HuH-7 (cell line): Measurements from ENCODE around the gene KRTAP10-2.
"Not testable (repeated sequence)": the region's sequence is repeated elsewhere in the genome, so short reads cannot be mapped to it uniquely, and the experiment has no call there.

Source experiments
- DNase-seq: peaks from one replicate; pipeline ENCODE4 v3.0.0; 2011; ENCODE audit warnings: low spot score

Gene KRTAP10-2

DNA sequence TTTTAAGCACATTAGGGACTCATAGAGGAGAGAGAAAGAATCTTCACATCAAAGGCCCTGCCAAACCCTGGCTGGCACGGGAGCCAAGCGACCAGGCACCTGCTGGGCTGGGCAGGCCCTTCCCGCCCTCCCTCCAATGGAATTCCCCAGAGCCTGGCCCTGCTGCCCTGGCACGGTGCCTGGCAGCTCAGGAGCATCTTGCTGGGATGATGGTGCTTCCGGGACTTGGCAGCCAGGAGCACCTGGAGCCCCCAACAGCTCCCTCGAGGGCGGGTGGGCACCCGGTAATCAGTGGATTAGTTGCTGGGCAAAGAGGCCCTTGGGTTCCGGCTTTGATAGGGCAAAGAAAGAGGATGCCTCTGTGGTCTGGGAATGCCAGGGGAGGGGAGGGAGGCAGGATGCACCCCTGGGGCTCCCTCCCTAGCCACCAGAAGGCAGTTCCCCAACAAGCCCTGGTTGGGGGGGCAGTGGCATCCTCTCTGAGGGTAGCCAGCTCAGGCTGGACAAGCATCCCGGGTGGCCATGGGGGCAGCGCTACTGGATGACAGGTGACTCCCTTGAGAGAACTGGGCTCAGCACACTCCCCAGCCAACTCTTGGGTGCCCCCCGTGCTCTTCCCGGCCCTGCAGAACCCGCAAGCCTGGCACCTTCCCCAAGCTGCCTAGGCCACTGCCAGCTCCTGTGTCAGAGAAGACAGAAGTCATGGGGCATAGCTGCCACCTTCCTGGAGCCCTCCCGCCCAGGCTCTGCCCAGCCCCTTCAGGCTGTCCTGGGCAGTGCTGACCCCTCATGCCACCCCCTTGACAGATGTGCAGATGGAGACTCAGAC is 37.7 kb downstream of the KRTAP10-2 start:
- DNase-seq: no peak

DNA sequence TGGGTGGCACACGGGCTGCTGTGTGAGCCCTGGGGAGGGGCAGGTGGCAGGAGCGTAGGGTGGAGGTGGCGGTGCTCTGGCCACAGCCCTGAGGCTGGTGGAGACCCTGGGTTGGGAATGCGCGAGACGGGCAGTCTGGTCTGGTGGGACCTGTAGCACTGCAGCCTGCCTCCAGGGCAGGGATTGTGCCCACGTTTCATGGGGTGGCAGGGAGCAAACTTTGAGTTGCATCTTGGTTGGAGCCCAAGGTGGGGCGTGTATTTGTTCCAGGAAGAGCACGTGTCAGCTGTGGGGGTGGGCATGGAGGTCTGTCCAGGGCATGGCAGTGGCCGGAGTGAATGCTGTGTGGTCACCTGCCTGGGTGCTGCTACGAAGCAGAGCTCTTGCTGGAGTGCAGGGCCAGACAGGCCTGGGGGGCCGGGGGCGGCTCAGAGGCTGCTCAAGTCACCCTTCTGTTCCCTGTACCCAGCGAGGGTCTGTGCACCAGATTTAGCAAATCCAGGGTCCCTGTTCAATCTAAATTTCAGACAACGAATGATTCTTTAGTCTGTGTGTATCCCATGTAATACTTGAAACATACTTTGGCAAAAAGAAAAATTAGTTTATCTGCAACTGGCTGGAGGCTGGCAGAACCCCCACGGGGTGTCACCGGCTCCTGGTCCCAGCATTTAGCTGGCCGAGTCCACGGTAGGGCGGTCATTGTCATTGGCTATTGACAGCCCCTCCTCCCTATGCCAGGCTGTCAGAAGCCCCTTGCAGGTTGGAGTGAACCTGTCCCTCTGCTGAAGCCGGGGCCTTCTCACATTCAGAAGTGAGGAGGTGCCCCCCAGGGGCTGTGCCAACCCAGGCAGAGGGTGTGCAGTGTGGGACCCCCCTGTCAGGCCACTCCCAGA is 38.6 kb downstream of the KRTAP10-2 start:
- no peak for DNase-seq

DNA sequence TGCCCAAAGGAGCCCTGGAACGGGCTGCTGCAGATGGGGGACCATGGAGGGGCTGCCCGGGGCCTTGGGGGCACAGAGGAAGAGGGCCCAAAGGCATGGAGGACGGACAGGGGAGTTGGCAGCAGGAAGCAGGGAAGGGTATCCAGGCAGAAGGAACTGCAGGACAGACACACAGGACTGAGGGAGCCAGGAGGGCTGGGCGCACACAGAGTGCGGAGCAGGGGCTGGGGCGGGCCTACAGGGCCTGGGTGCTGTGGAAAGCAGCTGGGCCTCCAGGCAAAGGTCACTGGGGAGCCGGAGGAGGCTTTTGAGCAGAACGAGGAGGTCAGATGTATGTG is 39.4 kb downstream of the KRTAP10-2 start:
- DNase-seq: no peak

DNA sequence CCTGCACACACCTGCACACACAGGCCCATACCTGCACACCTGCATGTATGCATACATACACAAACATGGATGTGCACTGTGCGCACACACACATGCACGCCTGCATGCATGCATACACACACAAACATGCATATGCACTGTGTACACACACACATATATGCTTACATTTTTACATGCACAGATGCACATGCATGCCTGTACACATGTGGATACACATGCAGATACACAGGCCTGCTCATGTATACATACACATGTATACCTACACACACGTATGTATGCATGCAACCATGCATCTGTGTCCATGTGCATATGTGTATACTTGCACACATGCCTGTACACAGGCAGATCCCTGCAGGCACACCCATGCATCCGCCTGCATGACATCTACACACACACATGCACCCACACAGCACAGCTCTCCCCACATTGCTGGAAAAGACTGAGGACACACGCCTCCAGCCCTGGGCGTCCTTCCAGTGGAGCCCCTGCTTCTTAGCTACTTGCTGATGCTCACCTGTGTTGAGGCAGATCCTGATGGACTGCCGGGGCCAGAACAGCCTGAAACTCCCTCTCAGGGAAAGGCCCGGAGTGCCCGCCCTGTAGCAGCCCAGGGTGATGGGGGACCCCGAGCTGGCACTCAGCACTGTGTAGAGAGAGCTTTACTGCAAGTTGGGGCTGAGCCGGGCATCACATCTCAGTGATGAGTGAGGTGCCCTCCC is 39.9 kb downstream of the KRTAP10-2 start:
- DNase-seq: no peak

DNA sequence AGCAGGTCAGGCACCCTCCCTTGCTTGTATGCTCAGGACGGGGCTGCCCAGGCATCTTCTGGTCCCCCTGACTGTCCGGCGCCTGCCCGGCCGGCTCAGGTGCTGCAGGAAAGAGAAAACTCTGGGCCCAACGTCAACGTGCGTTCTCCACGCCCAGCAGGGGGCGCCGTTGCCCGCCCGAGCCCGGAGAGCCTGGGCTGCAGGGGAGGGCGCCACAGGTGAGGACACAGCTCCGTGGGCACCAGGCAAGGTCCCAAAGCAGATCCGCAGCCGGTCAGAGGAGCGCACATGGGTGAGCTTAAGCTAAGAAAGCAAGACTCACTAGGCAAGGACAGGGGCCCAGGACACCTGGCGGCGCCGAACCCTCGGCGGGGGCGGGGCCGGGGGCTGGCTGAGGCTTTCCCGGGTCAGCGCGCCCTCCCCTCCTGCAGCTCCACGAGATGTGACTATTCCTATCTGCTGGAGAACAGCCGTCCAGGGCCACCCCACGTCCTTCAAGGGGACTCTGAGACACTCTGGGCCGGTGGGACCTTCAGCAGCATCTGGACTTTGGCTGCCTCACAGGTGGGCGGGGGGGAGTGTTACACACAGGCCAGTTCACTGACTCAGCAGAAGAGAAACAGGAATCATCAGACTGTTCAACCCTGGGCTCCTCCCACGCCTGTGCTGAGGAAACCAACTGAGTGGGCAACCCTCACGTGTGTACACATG is 40.6 kb downstream of the KRTAP10-2 start:
- peak; percentile 87 for DNase-seq

DNA sequence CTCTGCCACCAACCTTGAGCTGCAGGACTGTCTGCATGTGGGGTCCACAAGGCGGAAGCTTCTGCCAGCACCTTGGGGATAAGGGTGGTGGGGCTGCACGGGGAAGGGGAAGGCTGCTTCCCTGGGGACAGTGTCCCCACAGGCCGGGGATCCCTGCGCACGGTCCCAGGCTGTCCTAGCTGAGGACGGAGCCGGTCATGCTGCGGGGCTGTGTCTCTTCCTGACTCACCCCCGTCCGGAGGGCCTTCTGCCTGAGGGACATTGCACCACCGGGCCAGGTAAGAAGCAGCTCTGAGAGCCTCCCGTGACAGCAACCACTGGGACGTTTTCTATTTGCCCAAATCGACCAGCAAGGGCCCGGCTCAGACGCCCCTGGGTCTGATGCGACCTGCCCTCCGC is 41.2 kb downstream of the KRTAP10-2 start:
- DNase-seq: no peak

DNA sequence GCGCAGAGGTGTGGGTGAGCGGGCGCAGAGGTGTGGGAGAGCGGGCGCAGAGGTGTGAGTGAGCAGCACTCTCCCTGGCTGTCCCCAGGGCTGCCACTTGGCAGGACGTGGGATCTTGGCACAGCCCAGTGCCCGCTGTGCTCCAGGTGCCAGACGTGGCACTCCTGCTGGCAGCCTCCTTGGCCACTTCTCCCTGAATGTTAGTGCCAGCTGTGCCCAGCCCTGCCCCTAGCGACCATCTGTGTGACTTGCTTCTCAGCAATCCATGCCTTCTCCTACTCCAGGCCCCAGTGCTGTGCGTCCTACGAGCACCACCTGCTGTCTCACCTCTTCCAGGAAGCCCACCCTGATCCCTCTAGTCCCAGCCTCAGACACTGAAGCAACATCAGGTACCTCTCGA is 41.8 kb downstream of the KRTAP10-2 start:
- DNase-seq: no peak

DNA sequence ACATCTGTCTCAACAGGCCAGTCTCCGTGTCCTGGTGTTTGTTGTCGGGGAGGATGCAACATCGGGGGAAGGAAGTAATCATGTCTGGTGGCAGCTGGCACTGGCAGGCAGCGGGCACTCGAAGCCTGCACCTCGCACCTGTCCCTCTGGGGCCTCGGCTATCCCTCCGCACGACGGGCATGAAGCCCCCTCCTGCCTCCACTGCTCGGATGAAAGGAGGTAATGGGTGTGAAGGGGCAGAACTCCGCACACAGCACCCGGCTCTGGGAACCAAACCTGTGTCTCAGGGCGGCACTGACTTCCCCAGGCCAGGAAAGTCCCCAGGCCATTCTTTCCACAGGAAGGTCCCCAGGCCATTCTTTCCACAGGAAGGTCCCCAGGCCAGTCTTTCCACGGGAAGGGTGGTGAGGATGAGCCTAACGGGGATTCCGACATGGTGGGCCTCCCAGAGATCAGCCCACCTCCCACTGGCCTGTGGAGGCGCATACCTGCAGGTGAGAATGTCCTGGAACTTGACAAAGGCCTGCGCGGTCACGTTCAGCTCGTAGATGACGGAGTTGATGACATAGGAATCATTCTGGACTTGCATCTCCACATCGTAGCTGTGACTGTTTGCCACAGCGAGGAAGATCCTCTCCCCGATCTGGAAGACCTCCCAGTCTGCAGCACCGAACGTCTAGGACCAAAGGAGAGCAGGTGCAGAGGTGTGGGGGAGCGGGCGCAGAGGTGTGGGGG is 42.4 kb downstream of the KRTAP10-2 start:
- DNase-seq: no peak

DNA sequence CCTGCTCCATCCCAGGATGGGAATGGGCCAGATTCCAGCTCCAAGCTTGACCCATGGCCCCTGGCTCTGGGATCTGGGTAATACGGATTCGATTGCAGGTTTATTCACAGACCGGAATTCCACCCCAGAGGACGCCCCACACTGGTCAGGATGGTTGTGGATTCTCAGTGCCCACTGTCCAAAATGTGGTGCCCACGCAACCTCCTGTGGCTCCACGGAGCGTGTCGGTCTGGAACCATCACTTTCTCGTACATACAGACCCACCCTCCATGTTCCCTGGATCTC is 42.9 kb downstream of the KRTAP10-2 start:
- DNase-seq: no peak

DNA sequence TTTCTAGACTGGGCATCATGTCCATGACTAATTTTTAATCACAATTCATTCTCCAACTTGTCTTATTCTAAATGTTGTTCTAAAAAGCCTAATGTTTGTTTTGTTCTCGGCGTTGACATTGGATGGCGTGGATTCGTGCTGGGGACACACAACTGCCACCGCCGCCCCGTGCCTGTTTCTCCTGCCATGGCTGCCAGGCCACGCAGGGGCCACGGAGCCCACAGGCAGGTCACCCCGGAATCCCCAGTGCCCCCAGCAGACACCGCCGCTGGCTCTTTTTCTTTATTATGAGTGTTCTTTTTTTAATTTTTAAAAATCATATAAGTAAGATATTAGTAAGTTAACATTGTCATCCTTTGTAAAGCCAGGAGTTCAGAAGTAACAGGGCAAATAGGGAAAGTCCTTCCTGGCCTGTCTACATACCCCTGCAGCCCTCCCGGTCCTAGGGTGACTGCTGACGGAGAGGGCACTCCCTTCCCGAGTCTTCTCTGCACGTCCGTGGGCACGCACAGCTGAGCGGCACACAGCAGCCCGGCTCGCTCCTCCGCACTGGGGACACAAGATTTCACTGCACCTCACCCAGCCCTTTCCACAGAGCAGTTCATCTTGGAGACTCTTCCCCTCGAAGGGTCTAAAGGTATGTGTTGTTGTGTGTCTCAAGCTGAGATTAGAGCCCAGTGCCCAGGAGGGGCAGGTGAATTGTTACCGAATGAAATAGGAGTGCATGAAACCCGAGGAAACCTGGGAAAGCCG is 43.5 kb downstream of the KRTAP10-2 start:
- DNase-seq: no peak

DNA sequence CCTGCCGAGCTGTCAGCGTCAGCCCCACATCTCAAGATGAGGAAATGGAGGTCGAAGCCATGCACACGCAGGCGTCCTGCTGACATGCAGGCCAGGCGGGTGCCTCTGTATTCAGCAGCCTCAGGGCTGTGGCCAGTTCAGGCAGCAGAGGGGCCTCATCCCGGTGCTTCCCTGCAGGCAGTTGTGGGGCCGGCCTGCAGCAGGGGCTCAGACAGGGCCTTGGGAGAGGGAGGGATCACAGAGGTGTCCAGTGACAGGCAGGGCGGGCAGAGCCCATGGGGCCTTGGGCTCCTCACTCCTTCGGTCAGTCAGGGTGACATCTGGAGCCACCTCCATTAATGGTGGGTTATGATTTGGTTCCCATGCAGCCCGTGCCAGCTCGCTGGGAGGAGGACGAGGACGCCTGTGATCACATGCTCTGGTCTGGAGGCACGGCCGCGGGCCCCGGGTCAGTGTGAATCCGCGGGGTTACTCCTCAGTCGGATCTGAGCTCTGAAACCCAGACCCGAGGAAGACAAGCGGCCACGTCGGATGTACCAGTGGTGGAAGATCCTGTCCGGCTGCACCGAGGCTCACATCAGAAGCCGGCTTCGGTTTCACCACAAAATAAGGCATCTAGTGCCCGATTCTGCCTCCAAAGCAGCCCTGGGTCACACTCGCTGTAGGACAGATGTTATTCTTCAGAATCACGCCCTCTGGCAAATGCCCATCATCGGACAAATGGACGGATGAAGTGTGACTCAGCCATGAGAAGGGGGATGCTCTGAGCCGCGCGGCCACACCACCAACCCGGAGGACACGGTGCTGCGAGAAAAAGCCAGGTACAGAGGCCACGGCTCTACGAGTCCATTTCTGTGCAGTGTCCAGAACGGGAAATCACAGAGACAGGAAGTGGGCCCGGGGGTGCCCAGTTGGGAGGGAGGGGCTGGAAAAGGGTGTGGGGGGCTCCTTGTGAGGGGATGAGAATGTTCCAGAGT is 44.7 kb downstream of the KRTAP10-2 start:
- no peak for DNase-seq

DNA sequence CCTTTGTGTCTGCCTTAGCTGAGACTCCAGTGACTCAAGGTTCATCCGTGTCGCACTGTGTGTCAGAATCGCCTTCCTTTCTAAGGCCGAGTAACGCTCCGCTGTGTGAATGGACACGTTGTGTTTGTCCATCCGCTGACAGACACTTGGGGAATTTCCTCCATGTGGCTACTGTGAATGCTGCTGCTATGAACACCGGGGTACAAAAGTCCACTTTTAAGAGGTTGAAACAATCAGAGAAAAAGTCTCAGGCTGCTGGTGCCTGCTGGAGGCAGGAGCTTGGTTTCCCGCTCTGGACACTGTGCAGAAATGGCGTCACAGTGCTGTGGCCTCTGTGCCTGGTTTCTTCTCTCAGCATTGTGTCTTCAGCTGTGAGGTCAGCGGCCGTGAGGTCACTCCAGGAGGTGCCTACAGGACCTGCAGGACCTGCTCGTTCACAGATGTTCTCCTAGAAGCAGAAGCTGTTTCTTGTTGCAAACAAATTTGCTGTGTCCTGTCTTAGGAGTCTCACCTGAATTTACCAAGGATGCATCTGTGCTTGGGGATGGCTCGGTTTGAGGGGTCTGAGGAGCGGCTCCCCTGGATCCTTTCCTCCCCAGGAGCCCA is 45.5 kb downstream of the KRTAP10-2 start:
- peak; percentile 62 for DNase-seq

DNA sequence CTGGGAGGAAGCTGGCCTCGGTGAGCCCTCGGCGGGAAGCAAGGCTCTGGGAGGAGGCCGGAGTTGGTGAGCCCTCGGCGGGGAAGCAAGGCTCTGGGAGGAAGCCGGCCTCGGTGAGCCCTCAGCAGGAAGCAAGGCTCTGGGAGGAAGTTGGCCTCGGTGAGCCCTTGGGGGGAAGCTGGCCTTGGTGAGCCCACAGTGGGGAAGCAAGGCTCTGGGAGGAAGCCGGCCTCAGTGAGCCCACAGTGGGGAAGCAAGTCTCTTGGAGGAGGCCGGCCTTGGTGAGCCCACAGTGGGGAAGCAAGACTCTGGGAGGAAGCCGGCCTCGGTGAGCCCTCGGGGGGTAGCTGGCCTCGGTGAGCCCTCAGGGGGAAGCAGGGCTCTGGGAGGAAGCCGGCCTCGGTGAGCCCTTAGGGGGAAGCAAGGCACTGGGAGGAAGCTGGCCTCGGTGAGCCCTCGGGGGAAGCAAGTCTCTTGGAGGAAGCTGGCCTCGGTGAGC is 47.4 kb downstream of the KRTAP10-2 start:
- no peak for DNase-seq

DNA sequence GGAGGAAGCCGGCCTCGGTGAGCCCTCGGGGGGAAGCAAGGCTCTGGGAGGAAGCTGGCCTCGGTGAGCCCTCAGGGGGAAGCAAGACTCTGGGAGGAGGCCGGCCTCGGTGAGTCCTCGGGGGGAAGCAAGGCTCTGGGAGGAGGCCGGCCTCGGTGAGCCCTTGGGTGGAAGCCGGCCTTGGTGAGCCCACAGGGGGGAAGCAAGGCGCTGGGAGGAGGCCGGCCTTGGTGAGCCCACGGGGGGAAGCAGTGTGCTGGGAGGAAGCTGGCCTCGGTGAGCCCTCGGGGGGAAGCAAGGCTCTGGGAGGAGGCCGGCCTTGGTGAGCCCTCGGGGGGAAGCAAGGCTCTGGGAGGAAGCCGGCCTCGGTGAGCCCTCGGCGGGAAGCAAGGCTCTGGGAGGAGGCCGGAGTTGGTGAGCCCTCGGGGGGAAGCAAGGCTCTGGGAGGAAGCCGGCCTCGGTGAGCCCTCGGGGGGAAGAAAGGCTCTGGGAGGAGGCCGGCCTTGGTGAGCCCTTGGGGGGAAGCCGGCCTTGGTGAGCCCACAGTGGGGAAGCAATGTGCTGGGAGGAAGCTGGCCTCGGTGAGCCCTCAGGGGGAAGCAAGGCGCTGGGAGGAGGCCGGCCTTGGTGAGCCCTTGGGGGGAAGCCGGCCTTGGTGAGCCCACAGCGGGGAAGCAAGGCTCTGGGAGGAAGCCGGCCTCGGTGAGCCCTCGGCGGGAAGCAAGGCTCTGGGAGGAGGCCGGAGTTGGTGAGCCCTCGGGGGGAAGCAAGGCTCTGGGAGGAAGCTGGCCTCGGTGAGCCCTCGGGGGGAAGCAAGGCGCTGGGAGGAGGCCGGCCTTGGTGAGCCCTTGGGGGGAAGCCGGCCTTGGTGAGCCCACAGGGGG is 48.1 kb downstream of the KRTAP10-2 start:
- not testable (repeated sequence) for DNase-seq

DNA sequence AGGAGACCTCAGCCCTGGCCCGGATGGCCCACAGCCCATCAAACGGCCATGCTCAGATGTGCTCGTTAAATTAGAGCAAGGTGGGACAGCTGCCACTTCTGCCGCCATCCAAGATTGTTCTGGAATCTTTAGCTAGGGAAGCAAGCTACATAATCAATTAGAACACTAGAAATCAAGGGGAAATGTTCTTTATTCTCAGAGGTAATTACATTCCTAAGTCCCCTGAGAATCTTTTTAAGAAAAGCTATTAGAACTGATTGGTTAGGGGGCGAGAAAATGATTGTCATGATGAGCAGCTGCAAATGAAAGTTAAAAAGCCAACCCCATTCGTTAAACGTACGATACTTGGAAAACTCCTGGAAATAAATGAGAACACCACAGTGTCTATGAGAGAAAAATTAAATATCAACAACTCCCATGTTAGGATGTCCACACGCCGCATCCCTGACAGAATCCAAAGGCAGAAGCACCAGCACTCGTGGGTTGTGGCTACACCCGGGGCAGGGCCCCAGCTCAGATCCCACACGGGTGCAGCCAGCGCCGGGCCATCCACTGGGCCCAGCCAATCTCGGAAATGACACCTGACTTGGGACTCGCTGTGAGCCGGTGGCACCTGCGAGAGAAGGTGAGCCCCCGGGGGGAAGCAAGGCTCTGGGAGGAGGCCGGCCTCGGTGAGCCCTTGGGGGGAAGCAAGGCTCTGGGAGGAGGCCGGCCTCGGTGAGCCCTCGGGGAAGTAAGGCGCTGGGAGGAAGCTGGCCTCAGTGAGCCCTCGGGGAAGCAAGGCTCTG is 48.9 kb downstream of the KRTAP10-2 start:
- no peak for DNase-seq
